ENCODE data around the gene ANKRD40.
A peak's percentile ranks its signal among the peaks of the same experiment; 100 is the strongest.
"Not testable (repeated sequence)": the region's sequence is repeated elsewhere in the genome, so short reads cannot be mapped to it uniquely, and the experiment has no call there.

Gene ANKRD40

GRCh38 chr17:50725769-50726655, 18.3 kb upstream of the ANKRD40 start:
- Histone ChIP-seq H3K9me2 (ENCODE audit: low read depth, low read length) (no peaks in the 10 kb centered on the region), H3K27me3 (ENCODE audit: insufficient read depth, low read length) (no peaks in the 10 kb centered on the region), H2AFZ (ENCODE audit: low read length) (no peak overlapping the region), H3K4me3 (ENCODE audit: low read depth, low read length, poor library complexity, severe bottlenecking) (no peak overlapping the region), H3K27ac (ENCODE audit: low read depth, low read length, poor library complexity, severe bottlenecking) (no peak overlapping the region), H3K79me2 (ENCODE audit: insufficient read depth, low read length) (peaks cover 100% of the 10 kb centered on the region), H3K4me2 (ENCODE audit: low read length) (0 out of 2 replicates have a peak overlapping the region, but pooled peaks have one; percentile 16), H3F3A (ENCODE audit: insufficient read depth, low read length) (no peaks in the 10 kb centered on the region), H3K9ac (ENCODE audit: low read length) (no peak overlapping the region), H3K4me1 (ENCODE audit: insufficient read depth, low read length, severe bottlenecking) (peaks cover 51% of the 10 kb centered on the region), H3K36me3 (ENCODE audit: insufficient read depth, low read length) (peaks cover 56% of the 10 kb centered on the region), H3K9me3 (ENCODE audit: low read length) (no peaks in the 10 kb centered on the region), H4K20me1 (ENCODE audit: insufficient read depth, low read length) (0 out of 2 replicates have a peak, but pooled peaks cover 7% of the 10 kb centered on the region)
- no peak for TF ChIP-seq EZH2 (IDR thresholded peaks at IDR 0.05; ENCODE audit: borderline replicate concordance, low read length)
- TF ChIP-seq, protein P1, sequence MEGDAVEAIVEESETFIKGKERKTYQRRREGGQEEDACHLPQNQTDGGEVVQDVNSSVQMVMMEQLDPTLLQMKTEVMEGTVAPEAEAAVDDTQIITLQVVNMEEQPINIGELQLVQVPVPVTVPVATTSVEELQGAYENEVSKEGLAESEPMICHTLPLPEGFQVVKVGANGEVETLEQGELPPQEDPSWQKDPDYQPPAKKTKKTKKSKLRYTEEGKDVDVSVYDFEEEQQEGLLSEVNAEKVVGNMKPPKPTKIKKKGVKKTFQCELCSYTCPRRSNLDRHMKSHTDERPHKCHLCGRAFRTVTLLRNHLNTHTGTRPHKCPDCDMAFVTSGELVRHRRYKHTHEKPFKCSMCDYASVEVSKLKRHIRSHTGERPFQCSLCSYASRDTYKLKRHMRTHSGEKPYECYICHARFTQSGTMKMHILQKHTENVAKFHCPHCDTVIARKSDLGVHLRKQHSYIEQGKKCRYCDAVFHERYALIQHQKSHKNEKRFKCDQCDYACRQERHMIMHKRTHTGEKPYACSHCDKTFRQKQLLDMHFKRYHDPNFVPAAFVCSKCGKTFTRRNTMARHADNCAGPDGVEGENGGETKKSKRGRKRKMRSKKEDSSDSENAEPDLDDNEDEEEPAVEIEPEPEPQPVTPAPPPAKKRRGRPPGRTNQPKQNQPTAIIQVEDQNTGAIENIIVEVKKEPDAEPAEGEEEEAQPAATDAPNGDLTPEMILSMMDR (IDR thresholded peaks at IDR 0.05; ENCODE audit: low read length): no peak

GRCh38 chr17:50724622-50725021, 16.9 kb upstream of the ANKRD40 start:
- H3K9me2 ChIP-seq (ENCODE audit: low read depth, low read length); H3K27ac ChIP-seq (ENCODE audit: low read depth, low read length, poor library complexity, severe bottlenecking); H4K20me1 ChIP-seq (ENCODE audit: insufficient read depth, low read length); H3K4me2 ChIP-seq (ENCODE audit: low read length); H3K27me3 ChIP-seq (ENCODE audit: insufficient read depth, low read length); H3K9me3 ChIP-seq (ENCODE audit: low read length); H3K9ac ChIP-seq (ENCODE audit: low read length); H3K4me3 ChIP-seq (ENCODE audit: low read depth, low read length, poor library complexity, severe bottlenecking); H3F3A ChIP-seq (ENCODE audit: insufficient read depth, low read length); H2AFZ ChIP-seq (ENCODE audit: low read length): not testable (repeated sequence)
- Histone ChIP-seq H3K79me2 (ENCODE audit: insufficient read depth, low read length) (peaks cover 100% of the 10 kb centered on the region), H3K36me3 (ENCODE audit: insufficient read depth, low read length) (peaks cover 57% of the 10 kb centered on the region), H3K4me1 (ENCODE audit: insufficient read depth, low read length, severe bottlenecking) (peaks cover 51% of the 10 kb centered on the region)

GRCh38 chr17:50722746-50723145, 15.0 kb upstream of the ANKRD40 start:
- peaks cover 56% of the 10 kb centered on the region for H3K4me1 ChIP-seq (ENCODE audit: insufficient read depth, low read length, severe bottlenecking)
- H3K27ac ChIP-seq (ENCODE audit: low read depth, low read length, poor library complexity, severe bottlenecking): no peak overlapping the region
- H3K36me3 ChIP-seq (ENCODE audit: insufficient read depth, low read length): peaks cover 45% of the 10 kb centered on the region
- H3K4me3 ChIP-seq (ENCODE audit: low read depth, low read length, poor library complexity, severe bottlenecking): peak overlapping the region; percentile 74
- peak overlapping the region; percentile 1; the same call in 1 of the 2 replicates for H3K9ac ChIP-seq (ENCODE audit: low read length)
- peak overlapping the region; percentile 87 for H3K4me2 ChIP-seq (ENCODE audit: low read length)
- H4K20me1 ChIP-seq (ENCODE audit: insufficient read depth, low read length): 0 out of 2 replicates have a peak, but pooled peaks cover 7% of the 10 kb centered on the region
- peaks cover 83% of the 10 kb centered on the region for H3K79me2 ChIP-seq (ENCODE audit: insufficient read depth, low read length)
- no peak overlapping the region for H2AFZ ChIP-seq (ENCODE audit: low read length)
- H3K27me3 ChIP-seq (ENCODE audit: insufficient read depth, low read length): no peaks in the 10 kb centered on the region
- H3F3A ChIP-seq (ENCODE audit: insufficient read depth, low read length): no peaks in the 10 kb centered on the region
- H3K9me3 ChIP-seq (ENCODE audit: low read length): no peaks in the 10 kb centered on the region
- H3K9me2 ChIP-seq (ENCODE audit: low read depth, low read length): no peaks in the 10 kb centered on the region
- TF ChIP-seq EZH2 (IDR thresholded peaks at IDR 0.05; ENCODE audit: borderline replicate concordance, low read length): no peak
- TF ChIP-seq, protein P1 (IDR thresholded peaks at IDR 0.05; ENCODE audit: low read length): no peak

Data from OCI-LY1 (cell line).